Neural cell (in vitro differentiated cells): Measurements from ENCODE around the gene UNK.

Experiments
- CTCF ChIP-seq: fragments of 450-650 bp; IDR thresholded peaks from 2 replicates; pipeline ENCODE4 v1.5.1; 2014; ENCODE audit warnings: antibody characterized with exemption, mild to moderate bottlenecking, moderate library complexity; ENCODE audit not compliant: poor library complexity, severe bottlenecking
- EP300 ChIP-seq: fragments of 450-650 bp; conservative IDR thresholded peaks from 2 replicates; pipeline ENCODE4 v1.6.1; 2014; ENCODE audit warnings: antibody characterized with exemption, mild to moderate bottlenecking, moderate library complexity; ENCODE audit not compliant: poor library complexity, severe bottlenecking
- EZH2 ChIP-seq: fragments of 200-600, 300-800 bp; shearing (Covaris generic), sonication (generic); IDR thresholded peaks from 2 replicates; pipeline ENCODE4 v1.6.1; 2014; ENCODE audit warnings: antibody characterized with exemption, low read length, borderline replicate concordance, mild to moderate bottlenecking; ENCODE audit not compliant: insufficient read depth, poor library complexity, severe bottlenecking
- MXI1 ChIP-seq: fragments of 450-650 bp; conservative IDR thresholded peaks from 2 replicates; pipeline ENCODE4 v1.6.1; 2014; ENCODE audit warnings: antibody characterized with exemption, mild to moderate bottlenecking; ENCODE audit not compliant: poor library complexity, severe bottlenecking
- POLR2AphosphoS5 ChIP-seq: IDR thresholded peaks from 2 replicates; pipeline ENCODE4 v1.6.1; 2012
- RAD21 ChIP-seq: fragments of 450-650 bp; conservative IDR thresholded peaks from 2 replicates; pipeline ENCODE4 v1.6.1; 2014; ENCODE audit warnings: antibody characterized with exemption, mild to moderate bottlenecking, moderate library complexity
- REST ChIP-seq: IDR thresholded peaks from 2 replicates; pipeline ENCODE4 v1.6.1; 2012; ENCODE audit warnings: borderline replicate concordance
- SMC3 ChIP-seq: fragments of 450-650 bp; conservative IDR thresholded peaks from 2 replicates; pipeline ENCODE4 v1.6.1; 2014; ENCODE audit warnings: antibody characterized with exemption, mild to moderate bottlenecking, moderate library complexity; ENCODE audit not compliant: poor library complexity

- TF ChIP-seq CTCF = peak; percentile 42
- TF ChIP-seq EZH2 = no peak
- TF ChIP-seq POLR2AphosphoS5 = no peak
- no peak for TF ChIP-seq RAD21
- no peak for TF ChIP-seq EP300
- peak; percentile 69 for TF ChIP-seq REST
- TF ChIP-seq MXI1 = peak; percentile 32
- TF ChIP-seq SMC3 = no peak
Observed at GRCh38 chr17:75784473-75785015, at the start of gene UNK.
